Measurements from ENCODE around the gene PNCK. TPM values are rescaled to one million over a fixed set of nuclear protein-coding genes. Genes with fewer than 3 reads are reported as not detected.
A peak's percentile ranks its signal among the peaks of the same experiment; 100 is the strongest.

PNCK gene
- total and polyA plus RNA-seq, 2 of the 13 experiments (the other 11 are each of a cell fraction or from before 2014, with no cell fraction given): 33.1 TPM; not detected in 1

DNA sequence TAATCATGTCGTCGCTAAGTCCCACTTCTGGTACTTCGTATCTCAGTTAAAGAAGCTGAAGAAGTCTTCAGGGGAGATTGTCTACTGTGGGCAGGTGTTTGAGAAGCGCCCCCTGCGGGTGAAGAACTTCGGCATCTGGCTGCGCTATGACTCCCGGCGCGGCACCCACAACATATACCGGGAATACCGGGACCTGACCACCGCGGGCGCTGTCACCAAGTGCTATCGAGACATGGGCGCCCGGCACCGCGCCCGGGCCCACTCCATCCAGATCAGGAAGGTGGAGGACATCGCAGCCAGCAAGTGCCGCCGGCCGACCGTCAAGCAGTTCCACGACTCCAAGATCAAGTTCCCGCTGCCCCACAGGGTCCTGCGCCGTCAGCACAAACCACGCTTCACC, 11.3 kb downstream of the PNCK start (continued):
- TF ChIP-seq, protein P1, sequence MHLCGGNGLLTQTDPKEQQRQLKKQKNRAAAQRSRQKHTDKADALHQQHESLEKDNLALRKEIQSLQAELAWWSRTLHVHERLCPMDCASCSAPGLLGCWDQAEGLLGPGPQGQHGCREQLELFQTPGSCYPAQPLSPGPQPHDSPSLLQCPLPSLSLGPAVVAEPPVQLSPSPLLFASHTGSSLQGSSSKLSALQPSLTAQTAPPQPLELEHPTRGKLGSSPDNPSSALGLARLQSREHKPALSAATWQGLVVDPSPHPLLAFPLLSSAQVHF (CRISPR knock-in tag; IDR thresholded peaks at IDR 0.05): no peak
- TF ChIP-seq MED13 (CRISPR knock-in tag; IDR thresholded peaks at IDR 0.05) (no peak), ZSCAN12 (CRISPR knock-in tag; IDR thresholded peaks at IDR 0.05) (no peak), MTA1 (CRISPR knock-in tag; IDR thresholded peaks at IDR 0.05; ENCODE audit: borderline replicate concordance) (no peak), STAG1 (CRISPR knock-in tag; IDR thresholded peaks at IDR 0.05) (peak; percentile 62)
- TF ChIP-seq, protein P2, sequence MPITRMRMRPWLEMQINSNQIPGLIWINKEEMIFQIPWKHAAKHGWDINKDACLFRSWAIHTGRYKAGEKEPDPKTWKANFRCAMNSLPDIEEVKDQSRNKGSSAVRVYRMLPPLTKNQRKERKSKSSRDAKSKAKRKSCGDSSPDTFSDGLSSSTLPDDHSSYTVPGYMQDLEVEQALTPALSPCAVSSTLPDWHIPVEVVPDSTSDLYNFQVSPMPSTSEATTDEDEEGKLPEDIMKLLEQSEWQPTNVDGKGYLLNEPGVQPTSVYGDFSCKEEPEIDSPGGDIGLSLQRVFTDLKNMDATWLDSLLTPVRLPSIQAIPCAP (CRISPR knock-in tag; IDR thresholded peaks at IDR 0.05; ENCODE audit: low read depth): no peak

DNA sequence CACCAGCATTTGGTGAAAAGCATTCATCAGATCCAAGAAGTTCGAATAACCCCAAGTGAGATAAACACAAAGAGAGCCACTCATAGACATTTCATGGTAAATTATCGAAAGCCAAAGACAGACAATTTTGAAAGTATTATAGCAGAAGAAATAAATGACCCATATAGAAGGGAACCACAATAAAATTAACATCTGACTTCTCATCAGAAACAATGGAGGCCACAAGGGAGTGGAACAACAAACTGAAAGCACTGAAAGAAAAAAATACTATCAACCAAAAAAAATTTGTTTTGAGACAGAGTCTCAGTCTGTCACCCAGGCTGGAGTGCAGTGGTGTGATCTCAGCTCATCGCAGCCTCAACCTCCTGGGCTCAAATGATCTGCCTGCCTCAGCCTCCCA, 14.3 kb downstream of the PNCK start:
- Histone ChIP-seq H3K27ac (ENCODE audit: extremely low read length, insufficient read depth, low read length) (no peak overlapping the region), H4K20me1 (ENCODE audit: insufficient read depth, low read length) (no peaks in the 10 kb centered on the region), H3K4me1 (ENCODE audit: insufficient read depth, low read length) (no peaks in the 10 kb centered on the region), H3K4me2 (ENCODE audit: low read depth, low read length) (no peak overlapping the region), H3K36me3 (replicated peaks in 1 of 2; ENCODE audit: control insufficient read depth in 1 of 2, insufficient read depth in 2 of 2, low read length in 2 of 2) (no peaks in the 10 kb centered on the region), H3K27me3 (ENCODE audit: control insufficient read depth in 1 of 2, insufficient read depth in 2 of 2, low read length in 2 of 2) (peaks cover 0 to under 1% of the 10 kb centered on the region in 2 experiments; a peak in 1 of 5 replicates), H3K9ac (ENCODE audit: insufficient read depth, low read depth, low read length) (no peak overlapping the region), H3K4me3 (replicated peaks in 1 of 3; ENCODE audit: insufficient read depth in 1 of 3, low read depth in 2 of 3, low read length in 3 of 3) (no peak overlapping the region), H3K9me3 (ENCODE audit: low read length) (no peaks in the 10 kb centered on the region), H3K79me2 (ENCODE audit: insufficient read depth, low read length) (no peaks in the 10 kb centered on the region), H2AFZ (ENCODE audit: low read length) (no peak overlapping the region)
- WGBS (ENCODE audit: low lambda C conversion rate): 7% methylated on average over 2 of the region's 3 CpGs
- intact Hi-C loops (cut with micrococcal nuclease; ENCODE audit: unreplicated experiment) (no loop called here), in situ Hi-C loops (cut with HindIII; ENCODE audit: extremely low pct_ligation_motif_present, low pct_unique_long_range_greater_than_20kb) (loop anchor here (25.0 kb wide), 1 partner anchor 697 kb away; no protein-coding TSS in a partner anchor)
- TF ChIP-seq IKZF1 (IDR thresholded peaks at IDR 0.05) (no peak), ZNF317 (CRISPR knock-in tag; IDR thresholded peaks at IDR 0.05) (peak; percentile 93), FOXO1 (CRISPR knock-in tag; IDR thresholded peaks at IDR 0.05) (no peak)
- TF ChIP-seq, protein P3, sequence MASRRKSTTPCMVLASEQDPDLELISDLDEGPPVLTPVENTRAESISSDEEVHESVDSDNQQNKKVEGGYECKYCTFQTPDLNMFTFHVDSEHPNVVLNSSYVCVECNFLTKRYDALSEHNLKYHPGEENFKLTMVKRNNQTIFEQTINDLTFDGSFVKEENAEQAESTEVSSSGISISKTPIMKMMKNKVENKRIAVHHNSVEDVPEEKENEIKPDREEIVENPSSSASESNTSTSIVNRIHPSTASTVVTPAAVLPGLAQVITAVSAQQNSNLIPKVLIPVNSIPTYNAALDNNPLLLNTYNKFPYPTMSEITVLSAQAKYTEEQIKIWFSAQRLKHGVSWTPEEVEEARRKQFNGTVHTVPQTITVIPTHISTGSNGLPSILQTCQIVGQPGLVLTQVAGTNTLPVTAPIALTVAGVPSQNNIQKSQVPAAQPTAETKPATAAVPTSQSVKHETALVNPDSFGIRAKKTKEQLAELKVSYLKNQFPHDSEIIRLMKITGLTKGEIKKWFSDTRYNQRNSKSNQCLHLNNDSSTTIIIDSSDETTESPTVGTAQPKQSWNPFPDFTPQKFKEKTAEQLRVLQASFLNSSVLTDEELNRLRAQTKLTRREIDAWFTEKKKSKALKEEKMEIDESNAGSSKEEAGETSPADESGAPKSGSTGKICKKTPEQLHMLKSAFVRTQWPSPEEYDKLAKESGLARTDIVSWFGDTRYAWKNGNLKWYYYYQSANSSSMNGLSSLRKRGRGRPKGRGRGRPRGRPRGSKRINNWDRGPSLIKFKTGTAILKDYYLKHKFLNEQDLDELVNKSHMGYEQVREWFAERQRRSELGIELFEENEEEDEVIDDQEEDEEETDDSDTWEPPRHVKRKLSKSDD (CRISPR knock-in tag; IDR thresholded peaks at IDR 0.05; ENCODE audit: low read depth): no peak
- CTCF ChIA-PET (ENCODE audit: low intra/inter-chr PET ratio, low total read pairs): no interaction called here
- FAIRE-seq (no peak), DNase-seq (ENCODE audit: low spot score) (no peak), ATAC-seq (no peak)
- no TSS peak for BruUV-seq (replicated peaks)
- POLR2A ChIA-PET: no interaction called here

Data from HepG2 (cell line).